ENCODE data around the gene DPM2.

GRCh38 chr9:127987103-127987614, 49.5 kb upstream of the DPM2 start:
- TF ChIP-seq, protein P1, sequence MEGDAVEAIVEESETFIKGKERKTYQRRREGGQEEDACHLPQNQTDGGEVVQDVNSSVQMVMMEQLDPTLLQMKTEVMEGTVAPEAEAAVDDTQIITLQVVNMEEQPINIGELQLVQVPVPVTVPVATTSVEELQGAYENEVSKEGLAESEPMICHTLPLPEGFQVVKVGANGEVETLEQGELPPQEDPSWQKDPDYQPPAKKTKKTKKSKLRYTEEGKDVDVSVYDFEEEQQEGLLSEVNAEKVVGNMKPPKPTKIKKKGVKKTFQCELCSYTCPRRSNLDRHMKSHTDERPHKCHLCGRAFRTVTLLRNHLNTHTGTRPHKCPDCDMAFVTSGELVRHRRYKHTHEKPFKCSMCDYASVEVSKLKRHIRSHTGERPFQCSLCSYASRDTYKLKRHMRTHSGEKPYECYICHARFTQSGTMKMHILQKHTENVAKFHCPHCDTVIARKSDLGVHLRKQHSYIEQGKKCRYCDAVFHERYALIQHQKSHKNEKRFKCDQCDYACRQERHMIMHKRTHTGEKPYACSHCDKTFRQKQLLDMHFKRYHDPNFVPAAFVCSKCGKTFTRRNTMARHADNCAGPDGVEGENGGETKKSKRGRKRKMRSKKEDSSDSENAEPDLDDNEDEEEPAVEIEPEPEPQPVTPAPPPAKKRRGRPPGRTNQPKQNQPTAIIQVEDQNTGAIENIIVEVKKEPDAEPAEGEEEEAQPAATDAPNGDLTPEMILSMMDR (IDR thresholded peaks at IDR 0.05): no peak
- no peak for TF ChIP-seq POLR2A (IDR thresholded peaks at IDR 0.05)

Measured in uterus (tissue), 2 donors.